Endothelial cell (in vitro differentiated cells): ENCODE results near the gene TSPAN12. TPM values are rescaled to one million over a fixed set of nuclear protein-coding genes. Genes with fewer than 3 reads are reported as not detected.

ENCODE experiments used
- DNase-seq: peaks from one replicate; pipeline ENCODE4 v3.0.0; 2021; ENCODE audit warnings: low spot score
- H3K27ac Mint-ChIP-seq: one replicate; pipeline ENCODE4 v1.8.0; 2021; ENCODE audit warnings: mixed read lengths, inconsistent platforms; ENCODE audit not compliant: unreplicated experiment
- H3K27me3 Mint-ChIP-seq: one replicate; pipeline ENCODE4 v1.8.0; 2021; ENCODE audit warnings: mild to moderate bottlenecking, moderate library complexity, mixed read lengths, inconsistent platforms; ENCODE audit not compliant: unreplicated experiment
- H3K36me3 Mint-ChIP-seq: one replicate; pipeline ENCODE4 v1.8.0; 2021; ENCODE audit warnings: mild to moderate bottlenecking, low read depth, mixed read lengths, inconsistent platforms; ENCODE audit not compliant: unreplicated experiment
- H3K4me1 Mint-ChIP-seq: one replicate; pipeline ENCODE4 v1.8.0; 2021; ENCODE audit warnings: mild to moderate bottlenecking, mixed read lengths, inconsistent platforms; ENCODE audit not compliant: unreplicated experiment
- H3K4me3 Mint-ChIP-seq: one replicate; pipeline ENCODE4 v1.8.0; 2021; ENCODE audit warnings: mild to moderate bottlenecking, mixed read lengths, inconsistent platforms; ENCODE audit not compliant: unreplicated experiment
- H3K9me3 Mint-ChIP-seq: one replicate; pipeline ENCODE4 v1.8.0; 2021; ENCODE audit warnings: mixed read lengths, inconsistent platforms; ENCODE audit not compliant: unreplicated experiment
- total RNA-seq: library from RNA; stranded (reverse); fragmentation: NEBNext Ultra II Directional; extraction: Animal tissue kit (Norgen Biotek cat#: 25700); gene quantifications from one replicate; pipeline ENCODE4 v1.2.1, GENCODE V29; 2021; ENCODE audit not compliant: unreplicated experiment
- TF ChIP-seq, protein P1 (sequence below): fragments of 200-600 bp; sonication (generic); IDR thresholded peaks from one replicate; pipeline ENCODE4 v1.5.0; 2021; ENCODE audit warnings: antibody characterized with exemption; ENCODE audit not compliant: unreplicated experiment

The TSPAN12 gene
- total RNA-seq, 1 donor from 2014 or later = 20.3 TPM

DNA sequence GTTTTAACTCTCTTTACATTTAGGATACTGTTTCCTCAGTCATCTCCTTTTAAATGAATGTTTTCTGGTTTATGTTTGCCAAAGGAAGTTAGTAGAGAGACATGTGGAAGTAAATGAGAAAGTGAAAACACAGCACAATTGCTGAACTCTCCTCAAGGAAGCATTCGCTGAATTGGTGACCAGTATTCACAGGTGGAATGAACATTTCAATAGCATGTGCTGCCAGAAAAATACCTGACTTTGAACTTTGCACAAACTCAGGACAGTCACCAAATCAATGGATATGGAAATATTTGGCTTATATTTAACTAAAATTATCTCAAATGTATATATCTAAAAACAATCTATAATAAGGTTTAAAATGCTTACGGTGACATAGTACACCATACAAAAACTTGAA, 28.5 kb downstream of the TSPAN12 start:
- Mint-ChIP-seq H3K27ac (no peak overlapping the region), H3K9me3 (no peaks in the 10 kb centered on the region), H3K4me1 (peaks cover 17% of the 10 kb centered on the region), H3K36me3 (peaks cover 3% of the 10 kb centered on the region), H3K27me3 (no peaks in the 10 kb centered on the region), H3K4me3 (no peak overlapping the region)
- DNase-seq = no peak
- TF ChIP-seq, protein P1, sequence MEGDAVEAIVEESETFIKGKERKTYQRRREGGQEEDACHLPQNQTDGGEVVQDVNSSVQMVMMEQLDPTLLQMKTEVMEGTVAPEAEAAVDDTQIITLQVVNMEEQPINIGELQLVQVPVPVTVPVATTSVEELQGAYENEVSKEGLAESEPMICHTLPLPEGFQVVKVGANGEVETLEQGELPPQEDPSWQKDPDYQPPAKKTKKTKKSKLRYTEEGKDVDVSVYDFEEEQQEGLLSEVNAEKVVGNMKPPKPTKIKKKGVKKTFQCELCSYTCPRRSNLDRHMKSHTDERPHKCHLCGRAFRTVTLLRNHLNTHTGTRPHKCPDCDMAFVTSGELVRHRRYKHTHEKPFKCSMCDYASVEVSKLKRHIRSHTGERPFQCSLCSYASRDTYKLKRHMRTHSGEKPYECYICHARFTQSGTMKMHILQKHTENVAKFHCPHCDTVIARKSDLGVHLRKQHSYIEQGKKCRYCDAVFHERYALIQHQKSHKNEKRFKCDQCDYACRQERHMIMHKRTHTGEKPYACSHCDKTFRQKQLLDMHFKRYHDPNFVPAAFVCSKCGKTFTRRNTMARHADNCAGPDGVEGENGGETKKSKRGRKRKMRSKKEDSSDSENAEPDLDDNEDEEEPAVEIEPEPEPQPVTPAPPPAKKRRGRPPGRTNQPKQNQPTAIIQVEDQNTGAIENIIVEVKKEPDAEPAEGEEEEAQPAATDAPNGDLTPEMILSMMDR = no peak

DNA sequence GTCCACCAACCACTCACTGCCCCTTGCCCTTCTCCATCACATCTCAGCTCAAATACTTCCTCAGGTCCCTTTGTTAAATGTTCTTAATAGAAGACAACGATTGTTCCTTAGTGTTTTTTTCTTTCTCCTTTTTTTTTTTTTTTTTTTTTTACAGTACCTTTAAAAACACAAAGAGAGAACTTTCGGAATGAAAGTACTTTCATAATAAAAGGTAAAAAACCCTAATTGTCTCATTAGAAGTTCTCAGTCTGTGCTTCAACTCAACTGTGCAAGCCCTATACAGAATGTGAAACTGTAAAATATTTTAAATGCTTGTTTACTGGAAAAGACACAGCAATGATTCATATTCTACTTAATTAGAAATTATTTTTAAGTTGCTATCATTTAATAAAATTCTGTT, 29.4 kb downstream of the TSPAN12 start:
- no peak overlapping the region for H3K4me3 Mint-ChIP-seq
- H3K36me3 Mint-ChIP-seq = peaks cover 3% of the 10 kb centered on the region
- H3K9me3 Mint-ChIP-seq = no peaks in the 10 kb centered on the region
- TF ChIP-seq, protein P1 = no peak
- H3K27ac Mint-ChIP-seq = no peak overlapping the region
- H3K4me1 Mint-ChIP-seq = peaks cover 17% of the 10 kb centered on the region
- DNase-seq = no peak
- H3K27me3 Mint-ChIP-seq = no peaks in the 10 kb centered on the region

DNA sequence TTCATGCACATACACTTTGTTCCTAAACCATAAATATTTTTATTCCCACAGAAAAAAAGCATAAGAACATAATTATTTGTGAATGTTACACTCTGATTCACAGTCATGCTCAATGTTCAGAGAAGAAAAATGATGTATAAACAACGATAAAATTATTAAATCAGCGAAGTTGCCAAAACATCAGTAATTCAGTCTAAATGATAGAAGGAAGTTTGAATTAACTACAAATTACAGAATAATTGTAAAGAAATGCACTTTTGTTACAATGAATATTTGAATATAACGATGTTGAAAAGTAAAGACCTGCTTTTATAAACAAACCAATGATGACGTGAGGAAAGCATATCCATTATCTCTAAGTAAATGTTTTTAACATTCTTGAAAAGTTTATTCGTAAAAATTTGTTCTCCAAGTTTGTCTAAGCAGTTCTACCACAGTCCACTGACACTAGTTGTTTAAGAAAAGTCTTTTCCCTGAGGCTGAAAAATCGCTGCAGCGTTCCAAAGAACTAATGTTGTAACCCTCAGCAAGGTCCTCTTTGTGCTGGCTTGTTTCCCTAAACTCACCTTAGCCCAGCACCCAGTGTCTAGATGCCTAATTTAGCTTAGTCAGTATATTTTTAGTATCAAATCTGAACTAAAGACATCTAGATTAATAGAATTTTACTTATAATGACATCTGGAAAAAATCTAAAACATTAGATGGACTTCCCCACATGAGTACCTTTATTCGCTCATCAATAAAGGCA, 30.4 kb downstream of the TSPAN12 start:
- no peaks in the 10 kb centered on the region for H3K9me3 Mint-ChIP-seq
- no peak overlapping the region for H3K27ac Mint-ChIP-seq
- H3K4me3 Mint-ChIP-seq = no peak overlapping the region
- peaks cover 24% of the 10 kb centered on the region for H3K4me1 Mint-ChIP-seq
- H3K36me3 Mint-ChIP-seq = peaks cover 3% of the 10 kb centered on the region
- H3K27me3 Mint-ChIP-seq = no peaks in the 10 kb centered on the region
- DNase-seq = no peak
- TF ChIP-seq, protein P1 = no peak

DNA sequence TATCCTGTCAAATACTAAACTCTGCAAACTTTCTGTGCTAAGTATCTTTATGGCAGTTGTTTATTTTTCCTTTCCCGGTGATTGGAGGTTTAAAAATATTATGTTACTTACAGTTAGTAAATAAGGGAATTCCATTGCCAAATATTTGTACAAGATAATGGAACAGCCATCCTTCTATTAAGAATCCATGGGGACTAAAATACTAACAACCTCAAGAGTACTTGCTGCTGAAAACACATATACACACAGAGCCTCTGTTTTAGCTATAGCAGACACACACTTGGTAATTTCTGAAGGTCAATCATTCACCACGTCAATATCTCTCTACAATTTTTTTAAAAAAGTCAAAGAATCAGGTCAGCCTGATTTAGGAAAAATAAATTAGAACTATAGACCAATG, 32.4 kb downstream of the TSPAN12 start:
- H3K27ac Mint-ChIP-seq = no peak overlapping the region
- H3K36me3 Mint-ChIP-seq = peaks cover under 1% of the 10 kb centered on the region
- no peak overlapping the region for H3K4me3 Mint-ChIP-seq
- TF ChIP-seq, protein P1 = no peak
- DNase-seq = no peak
- H3K4me1 Mint-ChIP-seq = peaks cover 25% of the 10 kb centered on the region
- H3K9me3 Mint-ChIP-seq = no peaks in the 10 kb centered on the region
- H3K27me3 Mint-ChIP-seq = no peaks in the 10 kb centered on the region

DNA sequence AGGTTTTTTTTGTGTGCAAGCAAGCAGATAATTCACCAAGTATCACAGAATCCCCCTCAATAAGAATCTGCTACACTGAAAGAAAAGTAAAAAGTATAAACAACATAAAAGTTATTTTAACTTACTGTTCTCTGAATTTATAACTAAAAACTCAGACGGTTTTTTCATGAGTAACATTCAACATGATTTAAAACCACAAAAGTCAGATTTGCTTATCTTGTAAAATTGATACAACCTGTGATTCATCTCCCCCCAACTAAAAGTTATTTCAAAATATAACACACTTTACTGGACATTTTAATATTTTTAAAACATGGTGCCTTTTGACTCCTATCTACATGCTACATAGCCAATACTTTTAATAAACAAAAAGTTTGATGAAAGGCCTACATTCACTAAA, 32.8 kb downstream of the TSPAN12 start:
- Mint-ChIP-seq H3K36me3 (no peaks in the 10 kb centered on the region), H3K4me3 (no peak overlapping the region), H3K9me3 (no peaks in the 10 kb centered on the region), H3K4me1 (peaks cover 25% of the 10 kb centered on the region), H3K27me3 (no peaks in the 10 kb centered on the region), H3K27ac (no peak overlapping the region)
- no peak for DNase-seq
- TF ChIP-seq, protein P1 = no peak
